Eye (tissue), 1 donor: Measurements from ENCODE around the gene SDF2L1.
"Not testable (repeated sequence)": the region's sequence is repeated elsewhere in the genome, so short reads cannot be mapped to it uniquely, and the experiment has no call there.

ENCODE experiments used
- DNase-seq: peaks from one replicate; pipeline ENCODE4 v3.0.0-alpha.2; 2015

The SDF2L1 gene

GRCh38 chr22:21637450-21637849 is 4.7 kb upstream of the SDF2L1 start:
- not testable (repeated sequence) for DNase-seq

- DNase-seq: no peak
Observed at GRCh38 chr22:21639359-21639758, 2.7 kb upstream of the SDF2L1 start.

- no peak for DNase-seq
Observed at GRCh38 chr22:21640810-21641209, 1.3 kb upstream of the SDF2L1 start.

- no peak for DNase-seq
Observed at GRCh38 chr22:21641417-21641788, 699 bp upstream of the SDF2L1 start.

- DNase-seq: peak; percentile 81
Observed at GRCh38 chr22:21642584-21643448, 714 bp downstream of the SDF2L1 start.

GRCh38 chr22:21643533-21644357 is 1.6 kb downstream of the SDF2L1 start:
- DNase-seq: no peak

GRCh38 chr22:21645513-21645912 is 3.4 kb downstream of the SDF2L1 start:
- DNase-seq: not testable (repeated sequence)

GRCh38 chr22:21646608-21647590 is 4.8 kb downstream of the SDF2L1 start:
- peak; percentile 97 for DNase-seq

- DNase-seq: no peak
Observed at GRCh38 chr22:21650280-21650679, 8.2 kb downstream of the SDF2L1 start.

GRCh38 chr22:21650823-21651520 is 8.9 kb downstream of the SDF2L1 start:
- DNase-seq: no peak

- DNase-seq: peak; percentile 71
Observed at GRCh38 chr22:21651521-21652009, 9.5 kb downstream of the SDF2L1 start.

GRCh38 chr22:21652010-21652546 is 10.0 kb downstream of the SDF2L1 start:
- peak; percentile 96 for DNase-seq

- DNase-seq: peak; percentile 82
Observed at GRCh38 chr22:21652547-21653545, 10.7 kb downstream of the SDF2L1 start.

- DNase-seq: no peak
Observed at GRCh38 chr22:21657020-21657359, 14.9 kb downstream of the SDF2L1 start.

GRCh38 chr22:21657360-21658032 is 15.4 kb downstream of the SDF2L1 start:
- peak; percentile 92 for DNase-seq

- DNase-seq: no peak
Observed at GRCh38 chr22:21659864-21660525, 17.9 kb downstream of the SDF2L1 start.

GRCh38 chr22:21660904-21661303 is 18.8 kb downstream of the SDF2L1 start:
- no peak for DNase-seq

- DNase-seq: no peak
Observed at GRCh38 chr22:21661991-21662390, 19.9 kb downstream of the SDF2L1 start.

GRCh38 chr22:21663738-21664137 is 21.6 kb downstream of the SDF2L1 start:
- DNase-seq: no peak
